Activated CD4-positive, alpha-beta T cell treated with anti-CD3 and anti-CD28 coated beads, Interleukin-2, amount 10 ng/mL, durations not matched to agents 24 days and 14 days (primary cell): ENCODE measurements around the gene PTEN. TPM values are rescaled to one million over a fixed set of nuclear protein-coding genes. Genes with fewer than 3 reads are reported as not detected.

Experiments used
- DNase-seq: peaks from one replicate; pipeline ENCODE4 v3.0.0; 2022
- H3K27ac Mint-ChIP-seq: one replicate; pipeline ENCODE4 v1.8.0; 2022; ENCODE audit warnings: mild to moderate bottlenecking, mixed read lengths
- H3K27me3 Mint-ChIP-seq: one replicate; pipeline ENCODE4 v1.8.0; 2022; ENCODE audit warnings: mixed read lengths
- H3K36me3 Mint-ChIP-seq: one replicate; pipeline ENCODE4 v1.8.0; 2022; ENCODE audit warnings: low read depth, mild to moderate bottlenecking, mixed read lengths
- H3K4me1 Mint-ChIP-seq: one replicate; pipeline ENCODE4 v1.8.0; 2021; ENCODE audit warnings: mixed read lengths
- H3K4me3 Mint-ChIP-seq: one replicate; pipeline ENCODE4 v1.8.0; 2022; ENCODE audit warnings: mild to moderate bottlenecking, moderate library complexity, mixed read lengths
- H3K9me3 Mint-ChIP-seq: one replicate; pipeline ENCODE4 v1.8.0; 2021; ENCODE audit warnings: mixed read lengths
- intact Hi-C: fragments of 100-400 bp; cut with micrococcal nuclease; formaldehyde crosslinking; loops from one replicate; pipeline ENCODE4 v1.15.1; 2023
- total RNA-seq: library from RNA; stranded (reverse); gene quantifications from 2 replicates; pipeline ENCODE4 v1.2.3, GENCODE V29; 2022

Gene PTEN
- total RNA-seq, 1 donor from 2014 or later: 48.6 TPM

GRCh38 chr10:88019753-88020152, 156.3 kb downstream of the PTEN start:
- no peaks in the 10 kb centered on the region for H3K4me1 Mint-ChIP-seq

More at GRCh38 chr10:88019753-88020152, 156.3 kb downstream of the PTEN start:
- no peak overlapping the region for H3K27ac Mint-ChIP-seq
- peaks cover 2% of the 10 kb centered on the region for H3K36me3 Mint-ChIP-seq
- H3K27me3 Mint-ChIP-seq: peaks cover 2% of the 10 kb centered on the region
- no peak for DNase-seq
- no peak overlapping the region for H3K4me3 Mint-ChIP-seq
- intact Hi-C loops: no loop called here
- H3K9me3 Mint-ChIP-seq: peaks cover 18% of the 10 kb centered on the region

Other genes with a start within 250 kb of the PTEN start
- gene PAPSS2, start 203.7 kb upstream of the PTEN start, total RNA-seq: 0.07 TPM in 1 of 2 replicates, not detected in the other
- gene ATAD1, start 45.4 kb upstream of the PTEN start, total RNA-seq: 54.1 and 55.5 TPM in 2 replicates
- 0.54 and 1.0 TPM in 2 replicates for gene KLLN, start 92 bp upstream of the PTEN start, total RNA-seq